Caco-2 (cell line): ENCODE measurements around the gene PAWR. TPM values are rescaled to one million over a fixed set of nuclear protein-coding genes. Genes with fewer than 3 reads are reported as not detected.

Experiments
- BruUV-seq: library from RNA; stranded (reverse); fragments of 400-500 nt; replicated peaks from 2 replicates; lab custom pipeline; 2021; lab: Mats Ljungman, UMichigan
- CTCF ChIA-PET: fragments of 300-600 bp; sonication (Branson Sonifier 250); formaldehyde crosslinking; loops from one replicate; lab custom pipeline; 2022; ENCODE audit warnings: antibody characterized with exemption; lab: Charles Lee
- POLR2A ChIA-PET: fragments of 300-600 bp; sonication (Branson Sonifier 250); formaldehyde crosslinking; loops from one replicate; lab custom pipeline; 2022; ENCODE audit warnings: antibody characterized with exemption; lab: Charles Lee
- DNase-seq, 2 experiments: peaks; one replicate each; pipeline versions ENCODE4 v3.0.0 to v3.0.0-alpha.2; 2020 to 2022
- H3K27me3 ChIP-seq: replicated peaks from 2 replicates; pipeline ENCODE4 v1.6.0; 2011; ENCODE audit warnings: low read length; ENCODE audit not compliant: control insufficient read depth, insufficient read depth
- H3K36me3 ChIP-seq: 2 replicates; pipeline ENCODE4 v1.5.1; 2011; ENCODE audit warnings: low read length; ENCODE audit not compliant: control insufficient read depth, insufficient read depth
- H3K4me1 ChIP-seq: fragments of 250-450 bp; sonication (Bioruptor Pico); 2 replicates; pipeline ENCODE4 v1.5.1; 2020; ENCODE audit warnings: mild to moderate bottlenecking
- H3K4me3 ChIP-seq: 2 replicates; pipeline ENCODE4 v1.5.1; 2011; ENCODE audit warnings: low read depth, mild to moderate bottlenecking, control low read depth, low read length
- H3K9me3 ChIP-seq: fragments of 250-450 bp; sonication (Bioruptor Pico); 2 replicates; pipeline ENCODE4 v1.5.1; 2020; ENCODE audit warnings: mild to moderate bottlenecking, moderate library complexity
- H3K27ac Mint-ChIP-seq: one replicate; pipeline ENCODE4 v1.8.0; 2022; ENCODE audit warnings: mixed read lengths; ENCODE audit not compliant: unreplicated experiment
- H3K27me3 Mint-ChIP-seq: one replicate; pipeline ENCODE4 v1.8.0; 2022; ENCODE audit warnings: mixed read lengths; ENCODE audit not compliant: insufficient read depth, unreplicated experiment
- H3K36me3 Mint-ChIP-seq: one replicate; pipeline ENCODE4 v1.8.0; 2022; ENCODE audit warnings: mild to moderate bottlenecking, mixed read lengths; ENCODE audit not compliant: insufficient read depth, unreplicated experiment
- H3K4me1 Mint-ChIP-seq: one replicate; pipeline ENCODE4 v1.8.0; 2022; ENCODE audit warnings: low read depth, mixed read lengths; ENCODE audit not compliant: unreplicated experiment
- H3K4me3 Mint-ChIP-seq: one replicate; pipeline ENCODE4 v1.8.0; 2022; ENCODE audit warnings: mild to moderate bottlenecking, moderate library complexity, mixed read lengths; ENCODE audit not compliant: unreplicated experiment
- H3K9me3 Mint-ChIP-seq: one replicate; pipeline ENCODE4 v1.8.0; 2022; ENCODE audit warnings: mixed read lengths; ENCODE audit not compliant: unreplicated experiment
- CTCF ChIP-seq, 2 experiments: fragments of 200-600 bp in 1 of 2; IDR thresholded peaks; 1 replicate in 1 of 2; 2 replicates in 1 of 2; pipeline versions ENCODE4 v1.5.1 to v1.8.0; 2011 to 2022; ENCODE audit warnings: antibody characterized with exemption in 1 of 2, control low read depth in 1 of 2, inconsistent platforms in 1 of 2, low read depth in 1 of 2, low read length in 1 of 2, mild to moderate bottlenecking in 1 of 2, moderate library complexity in 1 of 2; ENCODE audit not compliant: insufficient read depth in 1 of 2, severe bottlenecking in 1 of 2, unreplicated experiment in 1 of 2
- intact Hi-C: fragments of 100-400 bp; cut with micrococcal nuclease; formaldehyde crosslinking; loops from one replicate; pipeline ENCODE4 v1.10.0; 2022; ENCODE audit not compliant: unreplicated experiment
- total RNA-seq: library from RNA; stranded (reverse); gene quantifications from 2 replicates; pipeline ENCODE4 v1.2.3, GENCODE V29; 2022

The PAWR gene
- total RNA-seq, 1 experiment from 2014 or later, result 157 TPM

- POLR2A ChIA-PET, result no interaction called here
These were observed 153.1 kb downstream of the PAWR start for GRCh38 chr12:79537675-79538074.

GRCh38 chr12:79535751-79536150 is 155.0 kb downstream of the PAWR start:
- H3K36me3 ChIP-seq, result no peaks in the 10 kb centered on the region
- H3K4me3 Mint-ChIP-seq, result no peak overlapping the region

More at GRCh38 chr12:79537675-79538074, 153.1 kb downstream of the PAWR start:
- no peaks in the 10 kb centered on the region for H3K27me3 Mint-ChIP-seq
- Histone ChIP-seq H3K4me1 (peaks cover 20% of the 10 kb centered on the region), H3K36me3 (no peaks in the 10 kb centered on the region), H3K27me3 (no peaks in the 10 kb centered on the region), H3K4me3 (no peak overlapping the region), H3K9me3 (no peaks in the 10 kb centered on the region)
- H3K4me3 Mint-ChIP-seq, result no peak overlapping the region
- DNase-seq, result no peak
- no peaks in the 10 kb centered on the region for H3K9me3 Mint-ChIP-seq
- no TSS peak for BruUV-seq
- peaks cover 28% of the 10 kb centered on the region for H3K4me1 Mint-ChIP-seq
- CTCF ChIA-PET, result no interaction called here
- H3K36me3 Mint-ChIP-seq, result peaks cover 13% of the 10 kb centered on the region
- TF ChIP-seq CTCF (IDR thresholded peaks at IDR 0.05; ENCODE audit: insufficient read depth in 1 of 2, low read depth in 1 of 2, low read length in 1 of 2, severe bottlenecking in 1 of 2, unreplicated experiment in 1 of 2), result no peak
- intact Hi-C loops, result no loop called here
- H3K27ac Mint-ChIP-seq, result no peak overlapping the region

More at GRCh38 chr12:79535751-79536150, 155.0 kb downstream of the PAWR start:
- intact Hi-C loops, result no loop called here
- BruUV-seq, result no TSS peak
- ChIA-PET POLR2A (no interaction called here), CTCF (no interaction called here)
- 0 out of 2 replicates have a peak, but pooled peaks cover 3% of the 10 kb centered on the region for H3K9me3 ChIP-seq
- H3K27me3 ChIP-seq, result no peaks in the 10 kb centered on the region
- H3K4me1 ChIP-seq, result peaks cover 36% of the 10 kb centered on the region
- no peak overlapping the region for H3K4me3 ChIP-seq
- H3K4me1 Mint-ChIP-seq, result peaks cover 28% of the 10 kb centered on the region
- H3K36me3 Mint-ChIP-seq, result peaks cover 6% of the 10 kb centered on the region
- DNase-seq, result no peak
- no peak overlapping the region for H3K27ac Mint-ChIP-seq
- no peak for TF ChIP-seq CTCF (IDR thresholded peaks at IDR 0.05; ENCODE audit: insufficient read depth in 1 of 2, low read depth in 1 of 2, low read length in 1 of 2, severe bottlenecking in 1 of 2, unreplicated experiment in 1 of 2)
- peaks cover 2% of the 10 kb centered on the region for H3K9me3 Mint-ChIP-seq
- no peaks in the 10 kb centered on the region for H3K27me3 Mint-ChIP-seq

Other genes with a start within 250 kb of the PAWR start
- 60.7 and 62.5 TPM in 2 replicates for gene PPP1R12A, start 244.1 kb upstream of the PAWR start, total RNA-seq